Glomerular endothelial cell (primary cell): ENCODE results near the gene TRIM25. TPM values are rescaled to one million over a fixed set of nuclear protein-coding genes. Genes with fewer than 3 reads are reported as not detected.
A peak's percentile ranks its signal among the peaks of the same experiment; 100 is the strongest.

Source experiments
- DNase-seq: peaks from one replicate; pipeline ENCODE4 v3.0.0-alpha.2; 2011; ENCODE audit warnings: low read depth, low spot score; ENCODE audit errors: extremely low read depth
- total RNA-seq: library from RNA; depleted of rRNA; stranded (reverse); fragments of >200 nt; gene quantifications from 2 replicates; pipeline ENCODE4 v1.2.3, GENCODE V29; 2015

TRIM25 gene
- total RNA-seq, 1 donor from 2014 or later = 60.1 TPM

DNA sequence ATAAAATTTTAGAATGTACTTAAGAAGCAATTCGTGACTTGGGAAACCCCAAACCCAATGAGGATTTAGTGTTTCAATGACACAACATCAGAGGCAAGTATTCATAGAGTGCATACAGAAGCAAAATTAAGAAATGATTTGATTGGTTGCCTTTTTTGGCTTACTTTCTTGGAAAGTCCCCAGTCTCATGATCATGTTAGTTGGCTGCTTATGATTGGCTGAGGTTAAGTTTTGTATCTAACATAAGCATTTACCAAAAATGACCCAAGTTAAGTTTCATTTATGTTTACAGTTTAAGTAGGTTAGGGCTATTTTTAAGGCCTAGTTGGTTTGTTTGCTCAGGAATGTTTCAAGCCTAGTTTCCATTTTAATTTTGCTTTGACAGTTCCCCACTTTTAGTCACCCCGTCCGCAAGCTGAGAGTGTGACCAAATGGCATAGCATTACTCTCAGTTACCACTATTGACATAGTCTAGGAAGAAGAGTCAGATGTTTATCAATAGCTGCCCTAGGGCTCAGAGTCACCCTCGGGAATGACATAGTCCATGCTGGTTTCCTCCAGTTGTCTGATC is 43.7 kb downstream of the TRIM25 start:
- DNase-seq = no peak

DNA sequence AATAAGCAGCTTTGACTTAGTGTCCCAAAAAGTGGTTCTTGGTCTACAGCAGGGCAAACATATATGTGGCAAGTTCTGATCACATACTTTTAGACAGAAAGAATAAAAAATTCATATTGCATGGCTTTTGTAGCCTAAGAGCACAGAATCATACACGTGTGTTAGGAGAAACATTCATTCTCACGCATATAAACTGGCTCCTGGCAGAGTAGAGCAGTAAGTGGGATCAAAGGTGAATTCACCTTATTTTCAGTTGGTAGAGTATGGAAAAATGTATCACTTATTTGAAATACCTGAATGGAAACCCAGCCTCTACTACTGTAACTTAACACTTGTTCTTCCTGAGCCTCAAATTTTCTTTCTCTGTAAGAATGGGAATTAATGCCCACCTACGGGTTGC is 45.1 kb downstream of the TRIM25 start:
- no peak for DNase-seq

DNA sequence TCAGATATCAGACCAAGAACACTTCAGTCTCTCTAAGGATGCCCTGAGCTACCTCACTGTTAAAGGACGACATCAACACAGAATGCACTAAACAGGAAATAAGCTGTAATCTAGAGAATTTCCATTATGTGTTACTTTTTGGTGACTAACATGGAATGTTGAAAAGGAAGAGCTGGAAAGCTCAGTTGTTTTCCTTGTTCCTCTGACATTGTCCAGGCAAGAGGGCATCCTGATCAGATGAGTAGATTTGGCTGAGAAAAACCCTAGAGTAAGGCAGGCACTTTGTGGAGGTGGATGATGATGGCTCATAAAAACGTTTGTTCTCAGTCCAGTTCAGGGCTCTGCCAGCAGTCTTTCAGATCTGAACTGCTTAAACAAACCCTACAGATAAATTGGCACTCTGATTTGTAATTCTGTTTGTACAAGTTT is 45.9 kb downstream of the TRIM25 start:
- peak; percentile 87 for DNase-seq

DNA sequence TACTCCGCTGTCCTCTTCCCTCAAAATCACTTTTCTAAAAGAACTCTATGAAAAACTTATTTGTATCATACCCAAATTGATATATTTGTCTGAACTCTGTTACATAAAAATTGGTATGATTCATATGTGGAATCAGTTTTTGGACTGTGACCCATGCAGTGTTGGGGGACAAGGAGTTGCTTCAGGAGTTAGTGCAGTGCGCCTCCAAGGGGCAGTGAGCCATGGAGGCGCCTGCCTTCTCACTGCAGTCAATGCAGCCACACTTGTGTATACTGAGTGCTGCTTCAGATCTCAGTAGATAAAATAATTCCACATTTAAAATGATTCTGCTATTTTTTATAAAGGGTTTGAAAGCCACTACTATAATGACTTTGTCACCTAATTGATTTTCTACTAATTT is 47.4 kb downstream of the TRIM25 start:
- no peak for DNase-seq

DNA sequence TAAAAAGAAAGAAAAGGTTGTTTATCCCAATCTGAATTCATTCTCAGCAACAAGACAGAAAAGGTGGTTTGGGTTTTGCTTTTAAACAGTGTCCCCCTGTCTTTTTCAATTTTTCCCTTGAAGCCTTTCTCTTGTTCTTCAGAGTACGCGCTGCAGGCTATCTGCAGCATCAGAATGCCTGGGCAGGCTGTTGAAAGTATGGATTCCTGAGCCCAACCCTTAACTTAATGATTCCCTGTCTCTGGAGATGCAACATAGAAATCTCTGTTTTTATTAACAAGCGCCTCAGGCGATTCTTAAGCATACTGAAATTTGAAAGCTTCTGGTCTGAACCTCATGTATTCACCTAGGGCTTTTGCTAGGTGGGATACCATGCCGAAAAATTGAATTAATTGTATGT is 47.8 kb downstream of the TRIM25 start:
- DNase-seq = no peak

DNA sequence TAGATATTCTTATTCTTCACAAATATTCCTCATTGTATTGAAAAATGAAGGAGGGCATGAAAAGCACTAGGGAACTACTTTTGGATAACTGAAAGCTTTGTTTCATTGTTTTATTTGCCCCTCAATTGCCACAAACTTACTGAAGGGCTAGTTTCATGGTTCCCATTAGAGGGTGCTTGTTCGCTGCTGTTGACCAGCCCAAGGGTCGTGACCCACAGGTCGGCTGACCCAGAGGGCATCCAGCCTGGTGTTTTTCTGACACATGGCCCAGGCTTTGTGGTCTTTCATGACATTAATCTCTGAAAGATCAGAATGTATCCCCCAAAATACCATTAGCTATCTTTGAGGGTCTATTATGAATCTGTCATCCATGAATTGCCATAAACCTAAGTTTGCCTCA is 49.9 kb downstream of the TRIM25 start:
- no peak for DNase-seq

DNA sequence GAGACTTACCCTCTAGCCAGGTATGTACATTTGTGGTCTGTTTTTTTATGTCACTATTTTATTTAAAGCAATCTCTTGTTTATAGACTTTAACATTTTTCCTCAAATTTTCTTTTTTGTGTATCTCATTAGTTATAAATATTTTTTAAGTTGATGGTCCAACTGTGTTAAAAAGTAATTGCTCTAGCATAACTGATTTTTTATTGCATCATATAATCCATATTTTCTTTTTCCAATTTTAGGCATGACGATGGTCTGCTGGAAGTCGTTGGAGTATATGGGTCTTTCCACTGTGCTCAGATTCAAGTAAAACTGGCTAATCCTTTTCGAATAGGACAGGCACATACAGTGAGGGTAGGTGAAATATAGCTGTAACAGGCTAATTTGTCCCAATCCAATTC is 52.0 kb downstream of the TRIM25 start:
- DNase-seq = no peak

DNA sequence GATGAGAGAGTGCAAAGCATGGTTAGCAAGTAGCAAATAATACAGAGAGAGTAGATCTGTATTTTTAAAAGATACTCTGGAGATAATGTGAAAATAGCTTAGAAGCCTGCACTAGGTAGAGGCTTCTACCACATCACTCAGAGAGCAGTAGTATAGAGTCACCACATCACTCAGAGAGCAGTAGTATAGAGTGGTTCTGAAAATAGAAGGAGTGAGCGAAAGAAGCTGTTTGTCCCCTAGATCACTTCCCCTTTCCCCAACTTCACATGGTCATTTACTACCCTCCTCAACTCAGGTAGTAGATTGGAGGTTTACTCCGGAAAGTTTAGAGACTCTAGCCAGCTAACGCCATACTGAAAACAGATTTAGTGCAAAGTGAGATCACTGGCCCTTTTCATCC is 62.8 kb downstream of the TRIM25 start:
- DNase-seq = no peak

DNA sequence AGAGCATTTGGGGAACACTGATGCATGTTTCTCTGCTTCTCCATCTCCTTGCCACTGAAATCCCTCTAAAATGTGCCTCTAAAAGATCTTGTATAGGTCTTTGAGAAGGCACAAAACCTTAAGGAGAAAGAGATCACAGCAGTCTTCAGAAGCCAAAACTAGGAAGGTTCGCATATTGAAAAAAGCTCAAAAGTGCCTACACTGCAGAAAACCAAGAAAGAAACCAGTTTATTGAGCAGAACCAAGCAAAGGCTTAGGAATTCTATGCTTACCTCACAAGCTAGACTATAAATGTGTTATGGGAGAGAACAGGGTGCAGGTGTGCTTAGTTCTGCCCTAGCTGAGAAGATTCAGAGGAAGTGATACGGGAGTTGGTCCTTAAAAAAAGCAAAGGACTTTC is 63.3 kb downstream of the TRIM25 start:
- no peak for DNase-seq

DNA sequence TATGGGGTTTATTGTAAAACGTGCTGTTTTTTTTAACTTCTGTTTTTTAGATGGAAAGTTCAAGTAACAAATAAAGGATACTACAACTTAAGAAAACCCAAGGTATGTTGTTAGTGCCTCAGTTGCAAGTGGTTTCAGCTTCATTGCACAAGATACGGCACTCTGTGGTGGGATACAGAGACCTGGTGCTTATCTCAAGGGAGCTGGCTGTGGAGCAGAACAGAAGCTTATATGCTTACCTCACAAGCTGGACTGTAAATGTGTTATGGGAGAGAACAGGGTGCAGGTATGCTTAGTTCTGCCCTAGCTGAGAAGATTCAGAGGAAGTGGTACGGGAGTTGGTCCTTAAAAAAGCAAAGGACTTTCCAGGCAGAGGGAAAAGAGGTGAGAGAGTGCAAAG is 64.7 kb downstream of the TRIM25 start:
- no peak for DNase-seq

DNA sequence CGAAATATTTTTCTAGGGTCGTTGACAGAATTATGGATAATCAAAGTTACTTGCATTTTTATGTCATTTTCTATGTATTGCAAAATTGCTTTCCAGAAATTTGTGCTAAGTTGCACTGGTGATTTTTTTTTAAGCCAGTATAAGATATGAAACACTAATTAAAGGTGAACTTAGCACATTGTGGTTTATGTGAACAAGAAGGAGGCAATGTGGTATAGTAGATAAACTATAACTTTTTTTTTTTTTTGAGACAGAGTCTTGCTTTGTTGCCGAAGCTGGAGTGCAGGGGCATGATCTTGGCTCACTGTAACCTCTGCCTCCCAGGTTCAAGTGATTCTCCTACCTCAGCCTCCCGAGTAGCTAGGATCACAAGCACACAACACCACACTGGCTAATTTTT is 66.7 kb downstream of the TRIM25 start:
- DNase-seq = no peak

DNA sequence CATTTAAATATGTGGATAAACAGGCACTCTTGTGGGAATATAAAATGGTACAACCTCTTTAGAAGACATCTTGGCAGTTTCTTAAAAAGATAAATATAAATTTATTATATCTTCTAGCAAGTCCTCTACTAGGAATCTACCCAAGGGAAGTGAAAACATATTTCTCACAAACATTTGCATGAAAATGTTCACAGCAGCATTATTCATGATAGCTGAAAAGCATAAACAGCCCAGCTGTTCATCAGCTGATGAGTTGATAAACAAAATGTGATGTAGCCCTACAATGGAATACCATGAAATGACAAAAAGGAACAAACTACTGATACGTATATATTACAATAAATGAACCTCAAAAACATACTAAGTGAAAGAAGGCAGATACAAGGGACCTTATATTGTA is 67.9 kb downstream of the TRIM25 start:
- DNase-seq = no peak

DNA sequence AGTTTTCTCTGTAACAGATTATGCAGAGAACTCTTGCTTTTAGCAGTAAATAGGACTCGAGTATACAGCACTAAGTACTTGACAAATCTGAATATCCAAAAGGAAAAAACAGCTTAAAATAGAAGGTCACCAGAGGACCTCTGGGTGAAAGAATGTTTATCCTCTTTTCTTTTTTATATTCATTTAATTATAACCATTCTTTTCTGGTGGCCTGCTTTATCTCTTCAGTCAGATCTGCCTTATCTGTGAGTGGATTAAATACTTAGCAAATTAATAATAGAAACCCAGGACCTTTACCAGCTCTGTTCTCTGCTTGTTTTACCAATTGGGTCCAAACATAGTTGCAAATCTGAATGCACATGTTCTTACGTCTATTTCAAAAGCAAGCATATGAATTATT is 71.3 kb downstream of the TRIM25 start:
- DNase-seq = no peak

DNA sequence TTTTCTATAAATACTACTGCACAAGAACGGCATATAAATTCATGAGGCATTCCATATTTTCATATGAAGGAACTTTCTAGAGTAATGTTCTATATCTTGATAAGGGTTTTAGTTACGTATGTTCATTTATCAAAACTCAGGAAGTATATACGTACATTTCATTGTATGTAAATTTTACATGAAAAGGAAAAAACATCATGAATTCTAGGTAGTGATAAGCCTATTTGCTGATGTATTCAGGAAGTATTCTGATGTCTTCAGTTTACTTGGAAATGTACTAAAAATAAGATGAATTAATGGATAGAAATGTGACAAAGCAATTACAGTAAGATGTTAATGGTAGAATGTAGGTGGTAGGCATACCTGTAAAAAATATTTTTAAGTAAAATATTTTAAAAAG is 75.2 kb downstream of the TRIM25 start:
- DNase-seq = no peak

Other genes starting within 250 kb of the TRIM25 start
- 1.2 and 4.4 TPM in 2 replicates for gene C17orf67, start 80.1 kb downstream of the TRIM25 start, total RNA-seq
- 4.3 and 11.8 TPM in 2 replicates for gene DGKE, start 79.9 kb downstream of the TRIM25 start, total RNA-seq
- 12.3 and 15.3 TPM in 2 replicates for gene COIL, start 47.0 kb upstream of the TRIM25 start, total RNA-seq
- gene SCPEP1, start 64.1 kb upstream of the TRIM25 start, total RNA-seq = 42.2 and 47.3 TPM in 2 replicates
- 17.5 and 19.4 TPM in 2 replicates for gene AKAP1, start 171.2 kb upstream of the TRIM25 start, total RNA-seq